ENCODE measurements around the gene TMEM35B.
"Not testable (repeated sequence)": the region's sequence is repeated elsewhere in the genome, so short reads cannot be mapped to it uniquely, and the experiment has no call there.

Gene TMEM35B

GRCh38 chr1:34975771-34976170 lies 9.4 kb downstream of the TMEM35B start:
- no peak for DNase-seq

GRCh38 chr1:34975338-34975737 lies 9.8 kb downstream of the TMEM35B start:
- DNase-seq, result no peak

- DNase-seq, result no peak
Measured at GRCh38 chr1:34974626-34975025, 10.5 kb downstream of the TMEM35B start.

GRCh38 chr1:34973326-34973725 lies 11.8 kb downstream of the TMEM35B start:
- DNase-seq, result no peak

DNA sequence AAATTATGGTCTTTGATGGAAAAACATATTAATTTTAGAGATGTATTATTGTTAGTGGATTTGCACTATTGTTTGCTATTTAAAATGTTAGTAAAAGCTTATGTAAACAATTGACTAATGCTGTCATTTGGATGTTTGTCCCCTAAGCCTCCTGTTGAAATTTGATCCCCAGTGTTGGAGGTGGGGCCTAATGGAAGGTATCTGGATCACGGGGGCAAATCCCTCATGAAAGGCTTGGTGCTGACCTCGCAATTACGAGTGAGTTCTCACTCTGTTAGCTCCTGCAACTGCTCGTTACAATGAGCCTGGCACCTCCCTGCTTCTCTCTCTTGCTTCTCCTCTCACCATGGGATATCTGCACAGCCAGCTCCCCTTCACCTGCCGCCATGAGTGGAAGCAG lies 14.3 kb downstream of the TMEM35B start:
- DNase-seq, result peak in 1 of 2 experiments; percentile 24

DNA sequence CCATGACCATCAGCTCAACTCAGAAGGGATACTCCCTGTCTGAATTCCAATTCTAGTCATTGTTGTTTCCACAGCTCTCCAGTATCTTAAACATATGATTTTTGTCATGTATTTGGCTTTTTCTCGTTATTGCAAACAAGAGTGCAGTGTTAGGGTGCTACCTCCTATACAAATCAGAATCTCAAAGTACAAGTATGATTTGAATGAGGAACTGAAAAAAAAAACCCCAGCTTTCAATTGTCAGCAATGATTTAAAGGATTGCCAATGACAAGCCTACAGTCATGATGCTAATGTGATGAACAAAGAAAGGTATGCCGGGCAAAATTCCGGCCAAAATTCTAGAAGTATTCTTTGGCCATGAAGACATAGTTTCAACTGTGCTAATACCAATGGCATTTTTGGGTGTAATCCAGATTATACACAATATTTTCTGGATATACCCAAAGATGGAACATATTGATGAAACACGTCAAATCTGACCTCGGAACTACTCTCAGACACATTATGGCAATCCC lies 14.9 kb downstream of the TMEM35B start:
- no peak for DNase-seq

DNA sequence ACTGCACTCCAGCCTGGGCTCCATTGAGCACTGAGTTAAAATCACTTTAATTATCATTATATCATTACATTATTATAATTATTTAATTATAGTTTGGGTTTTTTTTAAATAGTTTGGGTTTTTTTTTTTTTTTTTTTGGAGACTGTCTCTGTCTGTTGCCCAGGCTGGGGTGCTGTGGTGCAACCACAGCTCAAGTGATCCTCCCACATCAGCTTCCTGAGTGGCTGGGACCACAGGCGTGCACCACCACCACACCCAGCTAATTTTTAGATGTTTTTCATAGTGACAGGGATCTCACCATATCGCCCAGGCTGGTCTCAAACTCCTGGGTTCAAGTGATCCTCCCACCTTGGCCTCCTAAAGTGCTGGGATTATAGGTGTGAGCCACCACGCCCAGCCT lies 16.9 kb downstream of the TMEM35B start:
- not testable (repeated sequence) for DNase-seq

DNA sequence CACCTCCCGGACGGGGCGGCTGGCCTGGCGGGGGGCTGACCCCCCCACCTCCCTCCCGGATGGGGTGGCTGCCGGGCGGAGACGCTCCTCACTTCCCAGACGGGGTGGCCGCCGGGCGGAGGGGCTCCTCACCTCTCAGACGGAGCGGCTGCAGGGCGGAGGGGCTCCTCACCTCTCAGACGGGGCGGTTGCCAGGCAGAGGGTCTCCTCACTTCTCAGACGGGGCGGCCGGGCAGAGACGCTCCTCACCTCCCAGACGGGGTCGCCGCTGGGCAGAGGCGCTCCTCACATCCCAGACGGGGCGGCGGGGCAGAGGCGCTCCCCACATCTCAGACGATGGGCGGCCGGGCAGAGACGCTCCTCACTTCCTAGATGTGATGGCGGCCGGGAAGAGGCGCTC lies 17.5 kb downstream of the TMEM35B start:
- not testable (repeated sequence) for DNase-seq

DNA sequence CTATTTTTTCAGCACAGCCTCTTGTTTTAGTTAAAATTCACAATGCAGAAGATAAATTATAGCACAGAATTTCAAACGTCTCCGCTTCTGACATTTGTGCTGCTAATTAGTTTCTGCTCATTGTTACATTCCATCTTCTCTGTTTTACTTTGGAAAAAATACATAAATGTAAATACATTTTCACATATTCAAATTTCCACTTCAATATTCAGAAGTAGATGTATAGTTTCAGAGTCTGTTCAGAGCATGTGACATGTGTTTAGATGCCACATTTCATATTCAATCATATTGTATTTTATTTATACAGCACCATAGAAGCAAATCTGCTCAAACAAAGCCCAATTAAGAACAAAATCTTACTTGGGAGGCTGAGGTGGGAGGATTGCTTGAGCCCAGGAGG lies 19.6 kb downstream of the TMEM35B start:
- no peak for DNase-seq

DNA sequence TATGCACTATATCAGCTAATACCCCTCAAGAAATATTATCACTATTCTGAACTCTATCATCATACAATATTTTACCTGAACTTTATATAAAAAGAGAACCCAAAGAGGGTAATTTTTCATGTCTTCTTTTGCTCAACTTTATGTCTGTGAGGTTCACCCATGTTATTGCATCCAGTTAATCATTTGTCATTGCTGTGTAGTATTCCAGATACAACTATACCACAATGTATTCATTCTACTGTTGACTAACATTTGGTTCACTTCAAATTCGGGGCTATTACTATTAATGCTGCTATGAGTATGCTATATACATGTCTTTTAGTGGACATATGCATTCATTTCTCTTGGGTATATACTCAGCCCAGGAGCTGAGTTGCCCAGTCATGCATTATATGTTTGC lies 34.7 kb downstream of the TMEM35B start:
- no peak for DNase-seq

DNA sequence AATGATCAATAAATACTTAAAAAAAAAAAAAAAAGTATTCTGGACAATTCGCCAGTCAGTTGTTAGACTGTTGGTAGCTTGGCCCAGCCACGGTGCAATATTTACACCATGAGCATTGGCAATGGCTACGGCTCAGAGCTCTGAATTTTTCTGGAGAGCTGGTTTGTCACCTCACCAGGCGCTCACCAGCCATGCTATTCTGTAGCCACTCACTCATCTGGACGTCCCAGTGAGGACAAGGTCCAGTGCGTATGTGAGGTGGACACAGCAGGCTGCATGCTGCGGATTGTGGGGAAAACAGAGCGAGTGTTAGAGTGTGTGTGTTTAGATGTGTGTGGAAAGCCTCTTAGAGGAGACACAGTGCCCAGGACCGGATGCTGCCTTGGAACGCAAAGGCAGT lies 36.4 kb downstream of the TMEM35B start:
- not testable (repeated sequence) for DNase-seq

DNA sequence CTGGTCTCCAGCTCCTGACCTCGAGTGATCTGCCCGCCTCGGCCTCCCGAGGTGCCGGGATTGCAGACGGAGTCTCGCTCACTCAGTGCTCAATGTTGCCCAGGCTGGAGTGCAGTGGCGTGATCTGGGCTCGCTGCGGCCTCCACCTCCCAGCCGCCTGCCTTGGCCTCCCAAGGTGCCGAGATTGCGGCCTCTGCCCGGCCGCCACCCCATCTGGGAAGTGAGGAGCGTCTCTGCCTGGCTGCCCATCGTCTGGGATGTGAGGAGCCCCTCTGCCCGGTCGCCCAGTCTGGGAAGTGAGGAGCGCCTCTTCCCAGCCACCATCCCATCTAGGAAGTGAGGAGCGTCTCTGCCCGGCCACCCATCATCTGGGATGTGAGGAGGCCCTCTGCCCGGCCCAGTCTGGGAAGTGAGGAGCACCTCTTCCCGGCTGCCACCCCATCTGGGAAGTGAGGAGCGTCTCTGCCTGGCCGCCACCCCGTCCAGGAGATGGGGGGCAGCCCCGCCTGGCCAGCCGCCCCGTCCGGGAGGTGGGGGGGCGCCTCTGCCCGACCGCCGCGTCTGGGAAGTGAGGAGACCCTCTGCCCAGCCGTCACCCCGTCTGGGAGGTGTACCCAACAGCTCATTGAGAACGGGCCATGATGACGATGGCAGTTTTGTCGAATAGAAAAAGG lies 37.4 kb downstream of the TMEM35B start:
- not testable (repeated sequence) for DNase-seq

DNA sequence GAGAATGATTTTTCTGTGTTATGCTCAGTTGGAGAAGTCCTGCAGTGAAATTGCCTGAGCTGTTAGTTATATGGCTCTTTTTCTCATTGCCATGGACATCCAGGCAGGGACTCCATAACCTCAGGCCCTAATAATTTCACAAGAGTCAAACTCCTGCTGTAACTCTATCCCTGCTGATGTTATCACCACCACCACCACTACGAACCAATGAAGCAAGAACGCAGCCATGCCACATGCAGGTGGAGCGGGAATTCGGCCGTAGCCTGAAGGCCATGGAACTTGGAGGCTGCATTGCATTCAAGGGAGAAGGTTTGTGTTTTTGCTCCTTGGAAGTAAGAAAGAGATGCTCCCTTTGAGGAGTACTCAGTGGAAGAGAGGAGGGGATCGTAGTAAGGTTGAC lies 38.9 kb downstream of the TMEM35B start:
- DNase-seq, result no peak

- DNase-seq, result not testable (repeated sequence)
Measured at GRCh38 chr1:34941798-34942197, 43.3 kb downstream of the TMEM35B start.

Measured in NCI-H524 (cell line).